Measurements from ENCODE around the gene UBR4.

DNA sequence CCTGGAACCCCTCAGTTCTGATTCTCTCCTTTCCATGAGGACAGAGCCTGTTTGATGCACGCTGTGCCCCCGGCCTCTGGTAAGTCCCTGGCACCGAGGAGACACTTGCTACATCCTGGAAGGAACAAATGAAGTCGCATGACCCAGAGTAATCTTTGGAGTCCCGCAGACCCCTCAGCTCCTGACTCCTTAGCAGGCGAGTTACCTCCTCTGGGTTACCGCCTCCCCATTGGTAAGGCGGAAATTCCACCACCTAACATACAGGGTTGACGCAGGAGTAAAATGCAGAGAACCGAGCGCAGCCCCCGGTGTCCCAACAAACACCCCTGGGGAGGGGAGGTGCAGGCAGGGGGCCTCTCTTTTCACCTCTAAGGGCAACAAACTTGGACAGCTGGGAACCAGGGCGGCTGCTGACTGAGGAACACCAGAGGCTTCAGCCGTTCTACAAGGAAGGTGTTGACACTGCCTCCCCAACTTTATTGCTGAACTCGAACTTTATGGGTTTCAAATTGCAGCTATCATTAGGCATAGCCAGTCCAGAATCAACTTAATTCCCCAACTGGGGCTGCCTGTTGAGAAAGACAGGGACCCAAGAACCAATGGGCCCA, 138.3 kb downstream of the UBR4 start:
- TF ChIP-seq, protein P1, sequence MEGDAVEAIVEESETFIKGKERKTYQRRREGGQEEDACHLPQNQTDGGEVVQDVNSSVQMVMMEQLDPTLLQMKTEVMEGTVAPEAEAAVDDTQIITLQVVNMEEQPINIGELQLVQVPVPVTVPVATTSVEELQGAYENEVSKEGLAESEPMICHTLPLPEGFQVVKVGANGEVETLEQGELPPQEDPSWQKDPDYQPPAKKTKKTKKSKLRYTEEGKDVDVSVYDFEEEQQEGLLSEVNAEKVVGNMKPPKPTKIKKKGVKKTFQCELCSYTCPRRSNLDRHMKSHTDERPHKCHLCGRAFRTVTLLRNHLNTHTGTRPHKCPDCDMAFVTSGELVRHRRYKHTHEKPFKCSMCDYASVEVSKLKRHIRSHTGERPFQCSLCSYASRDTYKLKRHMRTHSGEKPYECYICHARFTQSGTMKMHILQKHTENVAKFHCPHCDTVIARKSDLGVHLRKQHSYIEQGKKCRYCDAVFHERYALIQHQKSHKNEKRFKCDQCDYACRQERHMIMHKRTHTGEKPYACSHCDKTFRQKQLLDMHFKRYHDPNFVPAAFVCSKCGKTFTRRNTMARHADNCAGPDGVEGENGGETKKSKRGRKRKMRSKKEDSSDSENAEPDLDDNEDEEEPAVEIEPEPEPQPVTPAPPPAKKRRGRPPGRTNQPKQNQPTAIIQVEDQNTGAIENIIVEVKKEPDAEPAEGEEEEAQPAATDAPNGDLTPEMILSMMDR (IDR thresholded peaks at IDR 0.05), result no peak
- TF ChIP-seq POLR2A (IDR thresholded peaks at IDR 0.05), result no peak
